Panc1 (cell line): ENCODE results near the gene IL24. TPM values are rescaled to one million over a fixed set of nuclear protein-coding genes. Genes with fewer than 3 reads are reported as not detected.

Experiments
- ATAC-seq: fragments of 200-7000 bp; cut with Tn5 transposase; 2 replicates; pipeline ENCODE4 v1.9.1; 2020; ENCODE audit warnings: mild to moderate bottlenecking, moderate library complexity
- BruUV-seq: library from RNA; stranded (reverse); fragments of 400-500 nt; replicated peaks from 2 replicates; lab custom pipeline; 2021; lab: Mats Ljungman, UMichigan
- CTCF ChIA-PET: fragments of 300-600 bp; sonication (Branson Sonifier 250); formaldehyde crosslinking; loops from one replicate; lab custom pipeline; 2022; ENCODE audit warnings: antibody characterized with exemption; lab: Charles Lee
- POLR2A ChIA-PET: fragments of 300-600 bp; sonication (Branson Sonifier 250); formaldehyde crosslinking; loops from one replicate; lab custom pipeline; 2022; ENCODE audit warnings: antibody characterized with exemption; lab: Charles Lee
- DNase-seq: peaks from one replicate; pipeline ENCODE4 v3.0.0-alpha.2; 2010; ENCODE audit warnings: low read depth, low spot score
- H3K27ac ChIP-seq: 2 replicates; pipeline ENCODE4 v1.5.1; 2011; ENCODE audit warnings: mild to moderate bottlenecking, low read length, inconsistent platforms
- H3K27me3 ChIP-seq: fragments of 200-500 bp; sonication (Bioruptor generic); 2 replicates; pipeline ENCODE4 v1.6.0; 2014; ENCODE audit warnings: low read length, inconsistent platforms; ENCODE audit not compliant: control insufficient read depth, insufficient read depth
- H3K36me3 ChIP-seq: fragments of 200-500 bp; sonication (Bioruptor generic); 2 replicates; pipeline ENCODE4 v1.5.1; 2014; ENCODE audit warnings: inconsistent platforms, mild to moderate bottlenecking, low read length, moderate library complexity; ENCODE audit not compliant: control insufficient read depth, insufficient read depth
- H3K4me1 ChIP-seq: 2 replicates; pipeline ENCODE4 v1.5.1; 2011; ENCODE audit warnings: inconsistent platforms, mild to moderate bottlenecking, low read length, moderate library complexity; ENCODE audit not compliant: control insufficient read depth, insufficient read depth
- H3K4me3 ChIP-seq, 2 experiments: 2 replicates each; pipeline ENCODE4 v1.5.1; 2011 to 2012; ENCODE audit warnings: low read depth in 2 of 2, low read length in 2 of 2, mild to moderate bottlenecking in 2 of 2, inconsistent platforms in 1 of 2, moderate library complexity in 1 of 2
- H3K9me3 ChIP-seq: fragments of 200-500 bp; sonication (Bioruptor generic); 2 replicates; pipeline ENCODE4 v1.5.1; 2014; ENCODE audit warnings: low read depth, mild to moderate bottlenecking, inconsistent platforms, low read length, moderate library complexity; ENCODE audit not compliant: control insufficient read depth, insufficient read depth
- POLR2AphosphoS5 ChIP-seq: IDR thresholded peaks from 2 replicates; pipeline ENCODE4 v1.6.1; 2012; ENCODE audit warnings: mild to moderate bottlenecking, low read depth, low read length, moderate library complexity
- REST ChIP-seq, 2 experiments: IDR thresholded peaks; 2 replicates each; pipeline ENCODE4 v1.6.1; 2011 to 2012; ENCODE audit warnings: low read depth in 2 of 2, control low read depth in 1 of 2, low read length in 1 of 2, mild to moderate bottlenecking in 1 of 2, moderate library complexity in 1 of 2; ENCODE audit not compliant: insufficient read depth in 1 of 2
- SIN3A ChIP-seq: IDR thresholded peaks from 2 replicates; pipeline ENCODE4 v1.6.1; 2012; ENCODE audit warnings: low read depth, mild to moderate bottlenecking, low read length, moderate library complexity, borderline replicate concordance; ENCODE audit not compliant: insufficient read depth
- TCF7L2 ChIP-seq: IDR thresholded peaks from 2 replicates; pipeline ENCODE4 v1.6.1; 2011; ENCODE audit warnings: mild to moderate bottlenecking, low read depth, low read length, inconsistent platforms
- in situ Hi-C: cut with HindIII; loops from 2 replicates; pipeline ENCODE4 v1.10.0; 2016; ENCODE audit warnings: low sequenced_read_pairs, low pct_unique_long_range_greater_than_20kb
- intact Hi-C: fragments of 100-400 bp; cut with micrococcal nuclease; formaldehyde crosslinking; loops from one replicate; pipeline ENCODE4 v1.10.0; 2022; ENCODE audit not compliant: unreplicated experiment
- total RNA-seq: library from RNA; stranded (reverse); gene quantifications from one replicate; pipeline ENCODE4 v1.2.1, GENCODE V29; 2021; ENCODE audit not compliant: unreplicated experiment
- TF ChIP-seq, protein P1 (sequence below): fragments of 450-650 bp; IDR thresholded peaks from 2 replicates; pipeline ENCODE4 v1.5.1; 2017; ENCODE audit warnings: mild to moderate bottlenecking

The IL24 gene
- total RNA-seq, 1 experiment from 2014 or later = not detected

GRCh38 chr1:206941766-206942418 is 44.6 kb downstream of the IL24 start:
- H3K4me1 ChIP-seq = no peaks in the 10 kb centered on the region
- in situ Hi-C loops = no loop called here
- no peak for TF ChIP-seq TCF7L2
- TF ChIP-seq SIN3A = no peak
- TF ChIP-seq POLR2AphosphoS5 = no peak
- TF ChIP-seq REST (IDR thresholded peaks at IDR 0.05; ENCODE audit: insufficient read depth in 1 of 2, low read depth in 2 of 2, low read length in 1 of 2) = no peak
- TF ChIP-seq, protein P1, sequence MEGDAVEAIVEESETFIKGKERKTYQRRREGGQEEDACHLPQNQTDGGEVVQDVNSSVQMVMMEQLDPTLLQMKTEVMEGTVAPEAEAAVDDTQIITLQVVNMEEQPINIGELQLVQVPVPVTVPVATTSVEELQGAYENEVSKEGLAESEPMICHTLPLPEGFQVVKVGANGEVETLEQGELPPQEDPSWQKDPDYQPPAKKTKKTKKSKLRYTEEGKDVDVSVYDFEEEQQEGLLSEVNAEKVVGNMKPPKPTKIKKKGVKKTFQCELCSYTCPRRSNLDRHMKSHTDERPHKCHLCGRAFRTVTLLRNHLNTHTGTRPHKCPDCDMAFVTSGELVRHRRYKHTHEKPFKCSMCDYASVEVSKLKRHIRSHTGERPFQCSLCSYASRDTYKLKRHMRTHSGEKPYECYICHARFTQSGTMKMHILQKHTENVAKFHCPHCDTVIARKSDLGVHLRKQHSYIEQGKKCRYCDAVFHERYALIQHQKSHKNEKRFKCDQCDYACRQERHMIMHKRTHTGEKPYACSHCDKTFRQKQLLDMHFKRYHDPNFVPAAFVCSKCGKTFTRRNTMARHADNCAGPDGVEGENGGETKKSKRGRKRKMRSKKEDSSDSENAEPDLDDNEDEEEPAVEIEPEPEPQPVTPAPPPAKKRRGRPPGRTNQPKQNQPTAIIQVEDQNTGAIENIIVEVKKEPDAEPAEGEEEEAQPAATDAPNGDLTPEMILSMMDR = no peak
- H3K27me3 ChIP-seq = peaks cover 4% of the 10 kb centered on the region; the same call in 1 of the 2 replicates
- H3K27ac ChIP-seq = no peak overlapping the region
- BruUV-seq = no TSS peak
- DNase-seq = no peak
- no peak overlapping the region for H3K4me3 ChIP-seq
- no peaks in the 10 kb centered on the region for H3K36me3 ChIP-seq
- ChIA-PET CTCF (interaction anchor here (0.5 kb wide), 2 partner anchors 165 to 176 kb away, joined by 4 to 14 read pairs; no protein-coding TSS in a partner anchor), POLR2A (interaction anchor here (0.6 to 0.8 kb wide), 2 partner anchors 11 to 107 kb away, joined by 3 to 5 read pairs; no protein-coding TSS in a partner anchor)
- no peak for ATAC-seq
- intact Hi-C loops = no loop called here
- no peaks in the 10 kb centered on the region for H3K9me3 ChIP-seq

DNA sequence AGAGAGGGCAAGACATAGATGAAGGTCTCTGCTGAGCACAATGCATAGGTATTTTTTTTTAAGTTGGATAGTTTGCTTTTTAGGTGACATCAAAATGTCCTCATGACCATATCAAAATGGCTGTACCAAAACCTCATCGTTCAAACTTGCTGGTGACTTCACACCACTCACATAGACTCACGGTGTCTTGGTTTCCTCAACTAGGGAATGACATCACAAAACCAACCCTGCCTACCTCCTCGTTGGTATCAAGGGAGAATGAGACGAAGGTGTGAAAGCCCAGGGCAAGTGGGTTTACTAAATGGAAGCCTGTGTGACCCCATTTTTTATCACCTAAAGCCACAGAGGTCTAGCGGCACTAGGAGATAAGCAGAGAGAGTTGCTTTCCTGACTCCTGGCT is 47.5 kb downstream of the IL24 start:
- no peaks in the 10 kb centered on the region for H3K4me1 ChIP-seq
- peaks cover 4% of the 10 kb centered on the region; the same call in 1 of the 2 replicates for H3K27me3 ChIP-seq
- intact Hi-C loops = no loop called here
- TF ChIP-seq, protein P1 = no peak
- TF ChIP-seq TCF7L2 (no peak), REST (IDR thresholded peaks at IDR 0.05; ENCODE audit: insufficient read depth in 1 of 2, low read depth in 2 of 2, low read length in 1 of 2) (no peak), SIN3A (no peak), POLR2AphosphoS5 (no peak)
- H3K36me3 ChIP-seq = no peaks in the 10 kb centered on the region
- ChIA-PET POLR2A (no interaction called here), CTCF (no interaction called here)
- no peak overlapping the region for H3K4me3 ChIP-seq
- in situ Hi-C loops = no loop called here
- no peaks in the 10 kb centered on the region for H3K9me3 ChIP-seq
- ATAC-seq (no peak), DNase-seq (no peak)
- H3K27ac ChIP-seq = no peak overlapping the region
- no TSS peak for BruUV-seq
